Stimulated activated CD8-positive, alpha-beta memory T cell treated with anti-CD3 and anti-CD28 coated beads, Interleukin-7, amount 100 ng/mL, for 48 hours (primary cell): Measurements from ENCODE around the gene RAB3IL1.

Experiments
- DNase-seq, 2 donors: peaks; one replicate each; pipeline ENCODE4 v3.0.0-alpha.2; 2020; ENCODE audit warnings: low read depth in 1 of 2; ENCODE audit errors: extremely low read depth in 1 of 2

Gene RAB3IL1

GRCh38 chr11:61850687-61851086 lies 66.7 kb downstream of the RAB3IL1 start:
- no peak for DNase-seq

DNA sequence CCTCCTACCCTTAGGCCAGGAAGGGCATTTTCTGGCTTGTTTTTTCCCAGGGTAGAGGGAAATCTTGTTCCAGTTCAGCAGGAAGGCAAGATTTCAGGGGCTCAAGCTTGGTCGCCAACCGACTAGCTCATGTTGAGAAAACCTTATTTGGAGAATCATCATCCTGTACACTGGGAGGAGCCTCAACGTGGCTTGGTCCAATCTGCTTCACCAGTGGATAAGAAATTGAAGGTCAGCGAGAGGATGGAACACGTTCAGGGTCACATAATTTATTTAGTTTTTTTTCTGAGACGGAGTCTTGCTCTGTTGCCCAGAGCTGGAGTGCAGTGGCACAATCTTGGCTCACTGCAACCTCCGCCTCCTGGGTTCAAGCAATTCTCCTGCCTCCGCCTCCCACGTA lies 68.7 kb downstream of the RAB3IL1 start:
- DNase-seq = no peak

- DNase-seq = no peak
Measured at GRCh38 chr11:61847914-61848581, 69.3 kb downstream of the RAB3IL1 start.
